Measurements from ENCODE around the gene MTMR3.

- TF ChIP-seq CTCF (IDR thresholded peaks at IDR 0.05) (no peak), POLR2A (IDR thresholded peaks at IDR 0.05) (no peak)
Measured at GRCh38 chr22:30044369-30044768, 161.4 kb downstream of the MTMR3 start.

Measured in right lobe of liver (tissue), 4 donors.